ENCODE results near the gene CYP24A1.

Gene CYP24A1

GRCh38 chr20:54201268-54201846 is 27.6 kb upstream of the CYP24A1 start:
- no peak for DNase-seq (ENCODE audit: low read depth)

GRCh38 chr20:54200487-54201267 is 26.9 kb upstream of the CYP24A1 start:
- DNase-seq (ENCODE audit: low read depth), result no peak

- no peak for DNase-seq (ENCODE audit: low read depth)
Measured at GRCh38 chr20:54199721-54200176, 26.0 kb upstream of the CYP24A1 start.

- no peak for DNase-seq (ENCODE audit: low read depth)
Measured at GRCh38 chr20:54199283-54199682, 25.5 kb upstream of the CYP24A1 start.

GRCh38 chr20:54197621-54198604 is 24.1 kb upstream of the CYP24A1 start:
- DNase-seq (ENCODE audit: low read depth), result no peak

GRCh38 chr20:54195483-54196472 is 22.0 kb upstream of the CYP24A1 start:
- no peak for DNase-seq (ENCODE audit: low read depth)

- no peak for DNase-seq (ENCODE audit: low read depth)
Measured at GRCh38 chr20:54194724-54195438, 21.1 kb upstream of the CYP24A1 start.

GRCh38 chr20:54193817-54194216 is 20.0 kb upstream of the CYP24A1 start:
- no peak for DNase-seq (ENCODE audit: low read depth)

- no peak for DNase-seq (ENCODE audit: low read depth)
Measured at GRCh38 chr20:54190217-54190616, 16.4 kb upstream of the CYP24A1 start.

GRCh38 chr20:54189630-54190029 is 15.8 kb upstream of the CYP24A1 start:
- no peak for DNase-seq (ENCODE audit: low read depth)

GRCh38 chr20:54188132-54188849 is 14.5 kb upstream of the CYP24A1 start:
- DNase-seq (ENCODE audit: low read depth), result no peak

GRCh38 chr20:54184904-54185626 is 11.3 kb upstream of the CYP24A1 start:
- DNase-seq (ENCODE audit: low read depth), result no peak

GRCh38 chr20:54184071-54184470 is 10.3 kb upstream of the CYP24A1 start:
- no peak for DNase-seq (ENCODE audit: low read depth)

- DNase-seq (ENCODE audit: low read depth), result no peak
Measured at GRCh38 chr20:54180931-54181330, 7.1 kb upstream of the CYP24A1 start.

GRCh38 chr20:54179946-54180345 is 6.2 kb upstream of the CYP24A1 start:
- DNase-seq (ENCODE audit: low read depth), result no peak

- DNase-seq (ENCODE audit: low read depth), result no peak
Measured at GRCh38 chr20:54178256-54178655, 4.5 kb upstream of the CYP24A1 start.

- DNase-seq (ENCODE audit: low read depth), result no peak
Measured at GRCh38 chr20:54177378-54177777, 3.6 kb upstream of the CYP24A1 start.

- no peak for DNase-seq (ENCODE audit: low read depth)
Measured at GRCh38 chr20:54176610-54177009, 2.8 kb upstream of the CYP24A1 start.

Measured in HS-27A (cell line).